GM20000 (cell line): ENCODE results near the gene LIN37.

Source experiments
- DNase-seq: peaks from one replicate; pipeline ENCODE4 v3.0.0; 2012; ENCODE audit warnings: low spot score
- TF ChIP-seq, protein P1 (sequence below): IDR thresholded peaks from 2 replicates; pipeline ENCODE4 v1.5.1; 2012; ENCODE audit warnings: mild to moderate bottlenecking, control low read depth; ENCODE audit errors: extremely low read depth, missing control alignments

The LIN37 gene, protein sequence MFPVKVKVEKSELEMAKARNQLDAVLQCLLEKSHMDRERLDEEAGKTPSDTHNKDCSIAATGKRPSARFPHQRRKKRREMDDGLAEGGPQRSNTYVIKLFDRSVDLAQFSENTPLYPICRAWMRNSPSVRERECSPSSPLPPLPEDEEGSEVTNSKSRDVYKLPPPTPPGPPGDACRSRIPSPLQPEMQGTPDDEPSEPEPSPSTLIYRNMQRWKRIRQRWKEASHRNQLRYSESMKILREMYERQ

DNA sequence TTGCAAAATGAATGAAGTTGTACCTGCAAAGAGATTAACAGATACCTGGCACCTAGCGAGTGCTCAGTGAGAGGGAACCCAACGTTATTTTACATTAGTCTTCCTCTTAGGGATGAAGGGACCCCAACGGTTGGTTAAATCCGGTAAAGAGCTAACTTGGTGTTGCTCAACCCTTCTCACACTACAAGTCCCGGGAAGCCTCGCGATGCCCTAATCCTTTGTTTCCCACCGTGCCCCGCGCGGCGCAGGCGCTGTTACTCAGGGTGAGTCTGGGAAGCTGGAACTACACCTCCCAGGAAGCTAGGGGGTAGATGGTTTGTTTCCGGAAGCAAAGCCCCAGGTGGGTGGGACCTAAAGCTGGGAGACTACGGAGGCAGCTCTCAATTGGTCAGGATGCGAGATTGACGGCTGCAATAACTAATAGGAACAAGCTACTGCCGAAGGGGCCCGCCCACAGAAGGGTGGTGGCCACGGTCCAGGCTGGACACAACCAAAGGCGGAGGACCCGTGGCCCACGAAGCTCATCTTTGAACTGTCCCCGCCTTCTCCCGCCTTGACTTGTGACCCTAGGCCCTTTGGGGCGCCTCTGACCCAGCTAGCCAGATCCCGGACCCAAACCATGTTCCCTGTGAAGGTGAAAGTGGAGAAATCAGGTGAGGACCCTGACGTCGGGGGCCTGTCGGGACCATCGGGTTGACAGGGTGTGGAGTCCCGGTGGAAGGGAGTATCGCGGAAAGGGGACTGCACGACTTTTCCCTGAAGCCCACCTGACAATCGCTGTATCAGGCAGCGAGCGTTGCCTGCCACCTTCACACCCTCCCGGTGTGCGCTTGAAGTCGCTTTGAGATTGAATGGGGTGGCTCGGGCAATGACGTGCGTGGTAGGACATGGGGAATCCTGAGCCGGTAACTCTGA is at the start of gene LIN37:
Gene LIN37, plus strand, starts transcription at position 471 of the 915 bp plus-strand sequence. Its CDS starts 149 bp downstream, at position 620.
- peak; percentile 94 for DNase-seq
- TF ChIP-seq, protein P1, sequence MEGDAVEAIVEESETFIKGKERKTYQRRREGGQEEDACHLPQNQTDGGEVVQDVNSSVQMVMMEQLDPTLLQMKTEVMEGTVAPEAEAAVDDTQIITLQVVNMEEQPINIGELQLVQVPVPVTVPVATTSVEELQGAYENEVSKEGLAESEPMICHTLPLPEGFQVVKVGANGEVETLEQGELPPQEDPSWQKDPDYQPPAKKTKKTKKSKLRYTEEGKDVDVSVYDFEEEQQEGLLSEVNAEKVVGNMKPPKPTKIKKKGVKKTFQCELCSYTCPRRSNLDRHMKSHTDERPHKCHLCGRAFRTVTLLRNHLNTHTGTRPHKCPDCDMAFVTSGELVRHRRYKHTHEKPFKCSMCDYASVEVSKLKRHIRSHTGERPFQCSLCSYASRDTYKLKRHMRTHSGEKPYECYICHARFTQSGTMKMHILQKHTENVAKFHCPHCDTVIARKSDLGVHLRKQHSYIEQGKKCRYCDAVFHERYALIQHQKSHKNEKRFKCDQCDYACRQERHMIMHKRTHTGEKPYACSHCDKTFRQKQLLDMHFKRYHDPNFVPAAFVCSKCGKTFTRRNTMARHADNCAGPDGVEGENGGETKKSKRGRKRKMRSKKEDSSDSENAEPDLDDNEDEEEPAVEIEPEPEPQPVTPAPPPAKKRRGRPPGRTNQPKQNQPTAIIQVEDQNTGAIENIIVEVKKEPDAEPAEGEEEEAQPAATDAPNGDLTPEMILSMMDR, result no peak

DNA sequence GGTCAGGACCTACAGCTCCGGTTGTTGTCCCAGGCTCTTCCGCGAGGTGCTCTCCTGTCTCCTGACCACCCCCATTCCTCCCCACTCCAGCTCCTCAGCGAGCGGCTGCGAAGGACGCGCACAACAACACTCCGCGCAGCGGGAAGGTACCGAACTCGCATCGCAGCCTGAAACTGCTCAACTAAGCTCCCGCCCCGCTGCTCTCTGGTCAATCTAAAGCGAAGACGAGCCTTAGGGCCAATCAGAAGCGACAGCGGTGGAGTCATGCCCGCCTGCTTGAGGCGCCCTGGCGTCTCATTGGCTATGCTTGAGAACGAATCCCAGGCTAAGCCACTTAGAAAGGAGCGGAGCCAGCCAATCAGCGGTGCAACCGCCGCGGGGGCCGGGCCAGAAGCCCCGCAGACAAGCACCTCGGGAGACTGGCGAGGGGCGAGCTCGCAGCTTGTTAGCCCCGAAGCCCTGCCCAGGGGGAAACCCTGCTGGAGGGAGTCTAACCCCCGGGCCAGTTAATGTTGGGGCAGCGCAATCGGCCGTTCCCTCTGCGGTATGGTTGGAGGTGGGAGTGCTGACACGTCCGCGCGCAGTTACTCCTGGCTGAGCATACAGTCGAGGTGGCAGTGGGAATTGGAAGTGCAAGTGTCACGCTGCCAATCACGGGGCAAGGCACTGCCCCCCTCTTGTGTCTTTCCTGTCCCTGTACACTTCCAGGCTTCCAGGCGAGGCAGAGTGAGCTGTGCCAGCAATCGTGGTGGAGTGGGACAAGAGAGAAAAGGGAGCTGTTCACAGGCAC is 46.0 kb upstream of the LIN37 start:
- TF ChIP-seq, protein P1, result no peak
- peak; percentile 93 for DNase-seq

DNA sequence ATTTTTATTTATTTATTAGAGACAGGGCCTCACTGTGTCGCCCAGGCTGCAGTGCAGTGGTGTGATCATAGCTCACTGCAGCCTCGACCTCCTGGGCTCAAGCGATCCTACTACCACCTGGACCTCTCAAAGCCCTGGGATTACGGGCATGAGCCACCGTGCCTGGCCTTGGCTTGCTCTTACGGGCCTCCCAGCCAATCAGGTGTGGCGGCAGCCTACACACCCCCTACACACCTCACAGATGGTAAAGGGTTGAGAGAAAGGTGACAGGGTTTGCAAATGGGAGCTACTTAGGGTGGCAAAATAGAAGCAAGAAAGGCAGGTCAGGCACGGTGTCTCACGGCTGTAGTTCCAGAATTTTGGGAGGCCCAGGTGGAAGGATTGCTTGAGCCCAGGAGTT is 45.0 kb upstream of the LIN37 start:
- TF ChIP-seq, protein P1, result no peak

DNA sequence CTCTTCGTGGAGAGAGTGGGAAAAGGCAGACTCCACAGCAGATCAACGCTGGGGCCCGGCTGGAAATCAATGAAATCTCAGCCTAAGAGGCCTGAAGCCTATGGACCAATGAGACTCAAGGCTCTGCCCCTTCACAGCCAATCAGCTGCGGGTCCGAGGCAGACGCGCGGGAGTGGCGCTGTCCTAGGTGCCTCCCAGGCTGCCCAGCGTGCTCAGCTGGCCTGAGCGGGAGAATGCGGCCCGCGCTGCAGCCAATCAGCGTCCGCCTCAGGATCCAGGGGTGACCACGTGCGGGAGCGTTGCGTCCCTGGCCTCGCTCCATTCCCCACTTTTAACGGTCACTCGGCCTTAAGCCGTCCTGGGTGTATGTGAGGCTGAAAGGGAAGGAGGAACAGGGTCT is 44.2 kb upstream of the LIN37 start, which contains the start of gene ZBTB32:
Gene ZBTB32, plus strand, starts transcription at position 341 of the 400 bp plus-strand sequence. CDS start 10,069 bp downstream, outside the sequence.
- TF ChIP-seq, protein P1, result no peak
- peak; percentile 41 for DNase-seq

More for the DNA sequence above, 45.0 kb upstream of the LIN37 start:
- no peak for DNase-seq

DNA sequence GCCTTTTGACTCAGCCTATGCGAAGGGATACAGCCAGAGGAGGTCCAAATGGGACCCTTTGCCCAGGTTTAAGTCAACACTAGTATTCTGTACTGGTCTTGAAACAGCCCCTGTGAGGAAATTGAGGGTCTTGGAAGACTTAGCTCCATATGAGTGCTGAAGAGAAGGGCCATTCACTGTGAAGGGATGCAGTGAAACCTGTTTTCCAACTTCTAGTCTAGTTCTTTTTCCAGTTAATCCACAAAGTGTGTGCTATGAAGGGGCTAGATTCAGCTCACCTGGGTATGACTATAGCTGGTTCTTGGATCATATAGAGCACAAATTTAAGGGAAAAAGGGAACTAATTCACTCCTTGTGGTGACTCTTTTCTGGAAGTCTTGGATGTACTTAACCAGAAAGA is 40.0 kb upstream of the LIN37 start:
- no peak for DNase-seq
- TF ChIP-seq, protein P1, result no peak

DNA sequence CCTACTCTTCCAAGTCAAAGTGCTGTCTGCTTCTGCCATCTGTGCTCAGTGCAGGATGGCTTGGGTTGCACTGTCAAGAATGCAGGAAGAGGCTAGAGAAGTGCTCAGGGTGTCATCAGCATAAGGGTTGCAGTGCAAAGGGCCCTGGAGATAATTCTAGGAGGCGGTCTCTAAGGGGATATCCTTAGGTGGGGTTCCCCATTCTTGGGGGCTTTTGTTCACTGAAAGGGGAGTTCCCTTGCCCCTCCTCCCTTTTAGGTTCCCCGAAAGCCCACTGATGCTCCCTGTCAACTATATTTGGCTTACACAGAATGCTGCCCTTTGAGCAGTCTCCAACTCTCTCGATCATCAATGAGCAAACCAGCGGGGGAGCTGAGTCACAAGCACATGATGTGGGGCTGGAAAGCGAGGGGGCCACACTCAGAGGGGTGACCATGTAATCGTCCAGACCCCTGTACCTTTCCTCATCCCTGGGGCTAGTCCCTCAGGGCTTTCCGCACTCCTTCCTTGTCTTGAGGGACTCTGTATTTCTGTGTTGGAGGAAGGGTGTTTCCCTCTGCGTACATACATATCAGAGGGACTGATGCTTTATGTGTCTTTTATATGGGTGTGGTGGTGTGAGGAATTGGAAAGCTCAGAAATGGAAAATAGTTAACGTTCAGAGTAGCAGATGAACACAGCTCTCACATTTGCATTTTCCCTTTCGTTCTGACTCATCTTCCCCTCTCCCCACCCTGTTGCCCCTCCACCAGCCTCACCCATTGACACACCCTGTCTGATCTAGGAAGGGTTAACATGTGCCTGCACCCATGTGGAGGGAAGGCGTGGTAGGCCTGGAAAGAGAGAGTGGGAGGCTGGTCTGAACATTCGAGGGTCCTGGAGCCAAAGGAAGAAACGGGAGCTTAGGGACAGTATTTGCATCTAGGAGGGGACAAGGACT is 37.3 kb upstream of the LIN37 start:
- TF ChIP-seq, protein P1, result no peak
- DNase-seq, result peak; percentile 71
